D721Med (cell line): ENCODE measurements around the gene MCU.

Experiments used
- DNase-seq: peaks from one replicate; pipeline ENCODE4 v3.0.0; 2011; ENCODE audit warnings: low spot score; ENCODE audit not compliant: insufficient read length
- FAIRE-seq: peaks from 2 replicates; lab custom pipeline; 2011; peaks lifted over from hg19 to GRCh38; lab: Jason Lieb, UNC
- CTCF ChIP-seq: IDR thresholded peaks from 2 replicates; pipeline ENCODE4 v1.5.1; 2012; ENCODE audit warnings: mild to moderate bottlenecking, control low read depth; ENCODE audit not compliant: insufficient read depth; ENCODE audit errors: missing control alignments

The MCU gene

GRCh38 chr10:72782649-72783330, 90.8 kb downstream of the MCU start:
- FAIRE-seq (no peak), DNase-seq (no peak)
- no peak for TF ChIP-seq CTCF

DNA sequence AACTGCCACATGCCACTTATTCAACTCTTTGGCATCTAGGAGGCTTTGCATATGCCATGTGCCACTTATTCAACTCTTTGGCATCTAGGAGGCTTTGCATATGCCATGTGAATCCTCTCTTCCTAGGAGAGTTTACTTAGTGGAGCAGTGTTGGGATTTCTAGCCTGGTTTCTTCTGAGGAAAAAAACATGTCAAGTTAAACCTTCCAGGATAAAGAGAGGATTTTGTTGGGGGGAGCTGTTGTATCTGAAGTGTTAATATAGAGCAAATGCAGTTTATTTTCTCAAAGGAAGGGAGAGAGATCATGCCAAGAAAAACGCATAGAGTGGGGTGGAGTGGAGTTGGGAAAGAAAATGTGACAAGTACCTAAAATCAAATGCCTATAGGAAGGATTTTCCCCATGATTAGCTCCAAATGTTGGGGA, 91.5 kb downstream of the MCU start:
- FAIRE-seq = no peak
- TF ChIP-seq CTCF = no peak
- DNase-seq = no peak

DNA sequence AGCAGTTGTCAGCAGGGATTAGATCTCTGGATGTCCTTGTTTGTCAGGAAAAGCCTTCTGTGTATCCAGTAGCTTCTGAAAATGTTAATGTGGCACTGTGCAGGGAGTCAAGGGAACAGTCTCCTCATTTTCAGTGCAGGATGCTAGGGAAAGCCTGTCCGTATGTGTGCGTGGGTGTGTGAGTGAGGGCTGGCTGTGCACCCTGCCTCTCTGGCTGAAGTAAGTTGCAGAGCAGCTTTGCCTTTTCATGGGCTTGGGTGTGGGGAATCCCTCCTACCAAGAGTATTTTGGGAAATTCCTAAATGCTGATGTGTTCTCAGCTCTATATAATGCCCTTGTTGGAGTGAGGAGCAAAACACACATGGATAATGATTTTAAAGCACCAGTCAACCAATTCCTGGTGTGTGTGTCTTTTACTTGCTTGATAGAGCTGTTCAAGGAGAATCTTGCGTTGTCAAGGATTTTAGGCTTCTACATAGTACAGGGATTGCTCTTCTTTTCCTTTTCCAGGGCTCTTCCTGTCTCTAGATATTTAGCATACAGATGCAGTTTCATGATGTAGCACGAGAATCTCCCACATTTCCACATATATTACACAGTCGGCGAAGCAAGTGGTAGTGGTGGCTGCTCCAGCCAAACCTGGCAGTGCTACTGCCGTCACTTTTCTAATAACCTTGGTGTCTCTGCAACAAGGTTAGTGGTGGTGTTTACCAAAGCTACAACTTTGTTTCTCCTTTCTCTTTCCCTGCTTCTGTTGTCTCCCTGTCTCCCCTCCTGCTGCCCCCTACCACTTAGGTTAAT, 92.8 kb downstream of the MCU start:
- no peak for TF ChIP-seq CTCF
- DNase-seq = no peak
- no peak for FAIRE-seq

GRCh38 chr10:72785409-72785808, 93.5 kb downstream of the MCU start:
- TF ChIP-seq CTCF = no peak
- DNase-seq (no peak), FAIRE-seq (no peak)

GRCh38 chr10:72790216-72790990, 98.5 kb downstream of the MCU start:
- no peak for TF ChIP-seq CTCF
- DNase-seq = no peak
- FAIRE-seq = no peak

- no peak for FAIRE-seq
- TF ChIP-seq CTCF = no peak
These were observed 100.3 kb downstream of the MCU start for GRCh38 chr10:72792288-72792687.

More at GRCh38 chr10:72792288-72792687, 100.3 kb downstream of the MCU start:
- DNase-seq = no peak
